GM12878 (cell line): ENCODE measurements around the gene ZBTB8OS. TPM values are rescaled to one million over a fixed set of nuclear protein-coding genes. Genes with fewer than 3 reads are reported as not detected.

Source experiments
- ATAC-seq: fragments of 200-7000 bp; cut with Tn5 transposase; 3 replicates; pipeline ENCODE4 v1.9.1; 2020; ENCODE audit warnings: mild to moderate bottlenecking, moderate library complexity
- BruUV-seq: library from RNA; stranded (reverse); fragments of 400-500 nt; replicated peaks from 2 replicates; lab custom pipeline; 2021; lab: Mats Ljungman, UMichigan
- CTCF ChIA-PET: fragments of 300-600 bp; sonication (Branson Sonifier 250); formaldehyde crosslinking; extraction: SDS; loops from one replicate; lab custom pipeline; 2021; ENCODE audit warnings: inconsistent platforms; lab: Yijun Ruan, JAX
- POLR2A ChIA-PET: fragments of 350-600 bp; formaldehyde crosslinking; extraction: SDS; loops from one replicate; lab custom pipeline; 2021; ENCODE audit warnings: inconsistent platforms; lab: Charles Lee
- RAD21 ChIA-PET: fragments of 300-600 bp; sonication (Branson Sonifier 250); formaldehyde crosslinking; loops from one replicate; lab custom pipeline; 2023; ENCODE audit warnings: antibody characterized with exemption; ENCODE audit not compliant: unreplicated experiment; lab: Charles Lee
- SMC1A ChIA-PET: fragments of 300-600 bp; sonication (Branson Sonifier 250); formaldehyde crosslinking; loops from one replicate; lab custom pipeline; 2023; ENCODE audit not compliant: unreplicated experiment, uncharacterized antibody; lab: Charles Lee
- DNase-seq: peaks from one replicate; pipeline ENCODE4 v3.0.0-alpha.2; 2011; ENCODE audit warnings: low read depth, low spot score
- FAIRE-seq: peaks from 3 replicates; lab custom pipeline; 2011; peaks lifted over from hg19 to GRCh38; lab: Jason Lieb, UNC
- H2AFZ ChIP-seq: 2 replicates; pipeline ENCODE4 v1.6.0; 2011; ENCODE audit warnings: low read depth, low read length, control low read depth; ENCODE audit not compliant: control insufficient read depth
- H3K27ac ChIP-seq: 2 replicates; pipeline ENCODE4 v1.5.1; 2011; ENCODE audit warnings: control low read depth; ENCODE audit not compliant: control insufficient read depth, insufficient read depth
- H3K27me3 ChIP-seq, 2 experiments: replicated peaks in 1 of 2; 2 replicates each; pipeline versions ENCODE4 v1.6.0 to v1.6.1; 2011; ENCODE audit warnings: low read length in 1 of 2; ENCODE audit not compliant: control insufficient read depth in 2 of 2, insufficient read depth in 2 of 2
- H3K36me3 ChIP-seq, 2 experiments: 2 replicates each; pipeline ENCODE4 v1.5.1; 2011; ENCODE audit warnings: low read length in 1 of 2; ENCODE audit not compliant: control insufficient read depth in 2 of 2, insufficient read depth in 2 of 2
- H3K4me1 ChIP-seq: 2 replicates; pipeline ENCODE4 v1.6.1; 2011; ENCODE audit warnings: mild to moderate bottlenecking, low read length, moderate library complexity, mixed read lengths; ENCODE audit not compliant: control insufficient read depth, insufficient read depth
- H3K4me2 ChIP-seq: 2 replicates; pipeline ENCODE4 v1.6.0; 2011; ENCODE audit warnings: control low read depth; ENCODE audit not compliant: control insufficient read depth, insufficient read depth
- H3K4me3 ChIP-seq: fragments of 200-600 bp; sonication (generic); 2 replicates; pipeline ENCODE4 v1.5.1; 2016
- H3K79me2 ChIP-seq: 2 replicates; pipeline ENCODE4 v1.6.0; 2011; ENCODE audit warnings: low read length; ENCODE audit not compliant: control insufficient read depth, insufficient read depth
- H3K9ac ChIP-seq: 2 replicates; pipeline ENCODE4 v1.8.0; 2011; ENCODE audit warnings: low read length, control low read depth, mixed read lengths; ENCODE audit not compliant: control insufficient read depth, insufficient read depth
- H3K9me3 ChIP-seq: replicated peaks from 3 replicates; pipeline ENCODE4 v1.5.1; 2011; ENCODE audit warnings: mild to moderate bottlenecking, low read length; ENCODE audit not compliant: control insufficient read depth, insufficient read depth
- H4K20me1 ChIP-seq: 2 replicates; pipeline ENCODE4 v1.6.0; 2011; ENCODE audit not compliant: control insufficient read depth, insufficient read depth
- ATF3 ChIP-seq: IDR thresholded peaks from 2 replicates; pipeline ENCODE4 v1.6.1; 2011; ENCODE audit warnings: low read depth, mild to moderate bottlenecking, low read length, moderate library complexity, borderline replicate concordance; ENCODE audit errors: extremely low read depth
- CTCF ChIP-seq, 3 experiments: IDR thresholded peaks in 2 of 3; conservative IDR thresholded peaks in 1 of 3; 2 replicates each; pipeline ENCODE4 v1.5.1; 2011; ENCODE audit warnings: low read depth in 3 of 3, low read length in 3 of 3, mild to moderate bottlenecking in 3 of 3, control low read depth in 2 of 3, moderate library complexity in 2 of 3, inconsistent platforms in 1 of 3, mixed read lengths in 1 of 3; ENCODE audit not compliant: control insufficient read depth in 2 of 3, insufficient read depth in 1 of 3; ENCODE audit errors: extremely low read depth in 1 of 3
- MLLT1 ChIP-seq: fragments of 450-650 bp; IDR thresholded peaks from 2 replicates; pipeline ENCODE4 v1.6.1; 2016; ENCODE audit warnings: mild to moderate bottlenecking
- POLR2AphosphoS2 ChIP-seq: IDR thresholded peaks from 2 replicates; pipeline ENCODE4 v1.6.1; 2011; ENCODE audit warnings: low read depth, mild to moderate bottlenecking, low read length, improper control_type of control experiment, moderate library complexity
- RUNX3 ChIP-seq: IDR thresholded peaks from 2 replicates; pipeline ENCODE4 v1.6.1; 2012; ENCODE audit warnings: low read length, inconsistent platforms
- SREBF2 ChIP-seq: IDR thresholded peaks from 2 replicates; pipeline ENCODE4 v1.6.1; 2012; ENCODE audit warnings: mild to moderate bottlenecking, low read length
- YY1 ChIP-seq: IDR thresholded peaks from 2 replicates; pipeline ENCODE4 v1.6.1; 2011; ENCODE audit warnings: low read depth, mild to moderate bottlenecking, low read length
- ZNF207 ChIP-seq: fragments of 450-650 bp; IDR thresholded peaks from 2 replicates; pipeline ENCODE4 v1.6.1; 2014; ENCODE audit warnings: antibody characterized with exemption, mild to moderate bottlenecking, borderline replicate concordance
- WGBS: methylation state at CpG from one replicate; pipeline ENCODE4 v1.1.6; 2016; ENCODE audit warnings: low lambda C conversion rate; ENCODE audit not compliant: insufficient replicate concordance, insufficient coverage; ENCODE audit errors: missing lambda C conversion rate; 5-methylcytosine and 5-hydroxymethylcytosine counted together
- in situ Hi-C: fragments of 300-500 bp; cut with MboI; formaldehyde crosslinking; loops from 9 replicates; pipeline ENCODE4 v1.14.3; 2018; ENCODE audit warnings: mixed read lengths
- intact Hi-C: fragments of 100-400 bp; cut with micrococcal nuclease; formaldehyde crosslinking; loops from one replicate; pipeline ENCODE4 v1.14.2; 2022; ENCODE audit not compliant: unreplicated experiment
- polyA plus RNA-seq, 11 experiments: library from polyadenylated mRNA; depleted of rRNA in 4 of 11; unstranded in 6 of 11; stranded (reverse) in 5 of 11; fragments of >200 nt; fragmentation: Nextera tagmentation in 4 of 11; fragmentation: Illumina TruSeq in 1 of 11; extraction: Ambion mirVana in 4 of 11; extraction: Trizol in 1 of 11; gene quantifications; 1 replicate in 1 of 11; 2 replicates in 10 of 11; pipeline versions ENCODE4 v1.2.1 to v1.2.3, GENCODE V29; 2011 to 2016; ENCODE audit warnings: inconsistent platforms in 2 of 11, missing spikeins in 2 of 11, low read depth in 1 of 11
- total RNA-seq, 4 experiments: library from RNA; depleted of rRNA in 3 of 4; stranded (reverse); fragments of >200 nt in 3 of 4; fragmentation: Illumina TruSeq in 1 of 4; extraction: Trizol in 1 of 4; gene quantifications; 2 replicates each; pipeline versions ENCODE4 v1.2.1 to v1.2.3, GENCODE V29; 2013 to 2021

ZBTB8OS gene
- total and polyA plus RNA-seq, 10 of the 15 experiments (the other 5 are each of a cell fraction or from before 2014, with no cell fraction given): 77.8 to 350 (median 139) TPM

GRCh38 chr1:32652244-32652962 lies 2.1 kb upstream of the ZBTB8OS start:
- H3K27me3 ChIP-seq: no peaks in the 10 kb centered on the region
- H3K9me3 ChIP-seq: no peaks in the 10 kb centered on the region
- in situ Hi-C loops (no loop called here), intact Hi-C loops (loop anchor here (5.0 kb wide), 1 partner anchor 130 kb away; no protein-coding TSS in a partner anchor)
- no peak for ATAC-seq
- H3K27ac ChIP-seq: peak overlapping the region; percentile 100
- H4K20me1 ChIP-seq: no peaks in the 10 kb centered on the region
- DNase-seq: no peak
- CTCF ChIA-PET: interaction anchor here (1.2 to 1.5 kb wide), 2 partner anchors 33 to 132 kb away, joined by 3 to 4 read pairs; no protein-coding TSS in a partner anchor
- peak overlapping the region; percentile 76 for H3K4me3 ChIP-seq
- POLR2A ChIA-PET: interaction anchor here (1.0 to 1.1 kb wide), 2 partner anchors 23 to 224 kb away, joined by 3 read pairs; no protein-coding TSS in a partner anchor
- peaks cover 0 to 13% of the 10 kb centered on the region in 2 experiments; a peak in 2 of 4 replicates for H3K36me3 ChIP-seq
- H3K79me2 ChIP-seq: peaks cover 88% of the 10 kb centered on the region
- WGBS: 60% methylated on average over 16 of the region's 16 CpGs
- FAIRE-seq: no peak
- BruUV-seq: no TSS peak
- TF ChIP-seq CTCF (IDR thresholded peaks at IDR 0.05 in 2 of 3, conservative IDR thresholded peaks at IDR 0.05 in 1 of 3; ENCODE audit: control insufficient read depth in 2 of 3, extremely low read depth in 1 of 3, insufficient read depth in 1 of 3, low read depth in 3 of 3, low read length in 3 of 3) (no peak), SREBF2 (no peak), ATF3 (no peak), YY1 (no peak), MLLT1 (peak; percentile 68), RUNX3 (no peak), POLR2AphosphoS2 (no peak), ZNF207 (no peak)
- peaks cover 3% of the 10 kb centered on the region; the same call in 1 of the 2 replicates for H3K4me1 ChIP-seq
- RAD21 ChIA-PET: interaction anchor here (1.0 kb wide), 1 partner anchor 132 kb away, joined by 3 read pairs; no protein-coding TSS in a partner anchor
- peak overlapping the region; percentile 100 for H3K9ac ChIP-seq
- H3K4me2 ChIP-seq: peak overlapping the region; percentile 64
- no peak overlapping the region for H2AFZ ChIP-seq
- SMC1A ChIA-PET: interaction anchor here (0.9 to 1.4 kb wide), 6 partner anchors 11 to 35 kb away, joined by 3 to 5 read pairs (median 3); no protein-coding TSS in a partner anchor
